Cerebellar cortex (tissue), 1 donor: ENCODE measurements around the gene CABLES1.
"Not testable (repeated sequence)": the region's sequence is repeated elsewhere in the genome, so short reads cannot be mapped to it uniquely, and the experiment has no call there.

Experiments
- DNase-seq: peaks from one replicate; pipeline ENCODE4 v3.0.0-alpha.2; 2015; ENCODE audit warnings: low spot score

The CABLES1 gene

GRCh38 chr18:23269068-23269467 lies 133.8 kb downstream of the CABLES1 start:
- DNase-seq, result not testable (repeated sequence)

GRCh38 chr18:23269928-23270327 lies 134.6 kb downstream of the CABLES1 start:
- DNase-seq, result no peak

DNA sequence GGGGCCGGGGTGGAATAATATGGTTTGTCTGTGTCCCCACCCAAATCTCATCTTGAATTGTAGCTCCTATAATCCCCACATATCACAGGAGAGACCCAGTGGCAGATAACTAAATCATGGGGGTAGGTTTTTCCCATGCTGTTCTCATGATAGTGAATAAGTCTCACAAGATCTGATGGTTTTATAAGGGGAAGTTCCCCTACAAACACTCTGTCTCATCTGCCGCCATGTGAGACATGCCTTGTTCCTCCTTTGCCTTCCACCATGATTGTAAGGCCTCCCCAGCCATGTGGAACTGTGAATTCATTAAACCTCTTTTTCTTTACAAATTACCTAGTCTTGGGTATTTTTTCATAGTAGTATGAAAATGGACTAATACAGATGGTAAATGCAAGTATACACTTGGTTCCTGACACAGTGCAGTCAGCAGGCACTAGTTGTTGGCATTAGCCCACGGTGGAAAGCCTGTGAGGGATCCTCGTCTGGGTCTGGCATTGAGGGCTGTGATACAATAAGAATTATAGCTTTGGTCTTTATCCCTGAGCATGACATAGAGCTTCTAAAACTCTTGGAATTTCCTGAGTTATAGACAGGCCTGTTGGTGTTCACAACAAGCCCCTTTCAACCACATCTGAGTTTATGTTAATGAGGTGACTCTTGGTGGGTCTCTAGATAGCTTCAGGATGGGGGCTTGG lies 135.8 kb downstream of the CABLES1 start:
- DNase-seq, result no peak

- no peak for DNase-seq
These were observed 137.4 kb downstream of the CABLES1 start for GRCh38 chr18:23272498-23273232.

- DNase-seq, result no peak
These were observed 138.2 kb downstream of the CABLES1 start for GRCh38 chr18:23273443-23273966.

DNA sequence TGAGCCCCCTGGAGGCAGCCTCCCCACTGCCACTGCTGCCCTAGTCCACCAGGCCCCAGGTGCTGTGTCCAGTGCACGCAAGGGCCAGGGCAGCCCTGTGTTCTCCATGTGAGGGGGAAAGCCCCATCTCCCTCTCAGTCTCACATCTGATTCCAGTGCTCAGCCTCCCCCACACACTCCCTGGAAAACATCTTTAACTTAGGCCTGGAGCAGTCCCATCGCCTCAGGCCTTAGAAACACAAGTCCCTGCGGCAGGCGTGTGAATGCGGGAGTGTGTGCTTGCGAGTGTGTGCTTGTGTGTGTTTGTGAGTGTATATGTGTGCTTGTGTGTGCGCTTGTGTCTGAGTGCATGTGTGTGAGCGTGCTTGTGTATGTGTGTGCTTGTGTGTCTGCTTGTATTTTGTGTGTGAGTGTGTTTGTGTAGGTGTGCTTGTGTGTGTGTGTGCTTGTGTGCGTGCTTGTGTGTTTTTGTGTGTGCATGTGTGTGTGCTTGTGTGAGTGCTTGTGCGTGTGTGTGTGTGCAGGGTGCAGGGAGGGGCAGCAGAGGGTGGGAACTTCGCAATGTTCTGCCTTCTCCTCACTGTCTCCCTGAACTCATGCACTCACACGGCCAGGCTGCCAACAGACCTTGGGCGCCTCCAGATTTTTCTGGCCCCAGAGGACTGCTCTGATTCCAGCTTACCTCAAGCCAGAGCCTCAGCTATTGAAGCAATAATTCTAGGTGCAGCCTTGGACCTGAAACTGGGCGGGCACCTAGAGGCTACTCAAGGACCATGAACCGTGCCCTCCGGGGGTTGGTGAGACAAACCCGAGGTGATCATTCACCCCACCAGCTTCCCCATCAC lies 139.6 kb downstream of the CABLES1 start:
- no peak for DNase-seq

DNA sequence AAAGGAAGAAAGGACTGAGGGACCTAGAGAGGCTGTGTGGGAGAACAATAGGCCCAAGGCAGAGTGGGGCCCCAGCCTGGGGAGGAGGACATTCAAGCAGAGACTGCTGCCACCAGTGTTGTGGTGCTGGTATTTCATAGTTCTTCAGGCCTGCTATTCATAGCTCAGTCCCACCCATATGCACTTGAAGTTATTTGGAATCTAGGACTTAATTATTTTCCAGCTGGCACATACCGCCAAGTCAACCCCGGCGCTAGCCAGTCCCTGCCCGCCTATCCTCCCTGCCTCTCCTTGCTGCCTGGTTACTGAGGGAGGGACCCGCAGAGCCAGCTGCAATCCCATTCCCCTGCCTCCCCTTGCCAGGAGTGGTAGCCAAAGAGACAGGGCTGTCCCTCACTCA lies 141.2 kb downstream of the CABLES1 start:
- DNase-seq, result no peak

- DNase-seq, result no peak
These were observed 142.1 kb downstream of the CABLES1 start for GRCh38 chr18:23277399-23277798.

GRCh38 chr18:23279931-23280330 lies 144.6 kb downstream of the CABLES1 start:
- DNase-seq, result no peak

- no peak for DNase-seq
These were observed 145.6 kb downstream of the CABLES1 start for GRCh38 chr18:23280844-23281243.

DNA sequence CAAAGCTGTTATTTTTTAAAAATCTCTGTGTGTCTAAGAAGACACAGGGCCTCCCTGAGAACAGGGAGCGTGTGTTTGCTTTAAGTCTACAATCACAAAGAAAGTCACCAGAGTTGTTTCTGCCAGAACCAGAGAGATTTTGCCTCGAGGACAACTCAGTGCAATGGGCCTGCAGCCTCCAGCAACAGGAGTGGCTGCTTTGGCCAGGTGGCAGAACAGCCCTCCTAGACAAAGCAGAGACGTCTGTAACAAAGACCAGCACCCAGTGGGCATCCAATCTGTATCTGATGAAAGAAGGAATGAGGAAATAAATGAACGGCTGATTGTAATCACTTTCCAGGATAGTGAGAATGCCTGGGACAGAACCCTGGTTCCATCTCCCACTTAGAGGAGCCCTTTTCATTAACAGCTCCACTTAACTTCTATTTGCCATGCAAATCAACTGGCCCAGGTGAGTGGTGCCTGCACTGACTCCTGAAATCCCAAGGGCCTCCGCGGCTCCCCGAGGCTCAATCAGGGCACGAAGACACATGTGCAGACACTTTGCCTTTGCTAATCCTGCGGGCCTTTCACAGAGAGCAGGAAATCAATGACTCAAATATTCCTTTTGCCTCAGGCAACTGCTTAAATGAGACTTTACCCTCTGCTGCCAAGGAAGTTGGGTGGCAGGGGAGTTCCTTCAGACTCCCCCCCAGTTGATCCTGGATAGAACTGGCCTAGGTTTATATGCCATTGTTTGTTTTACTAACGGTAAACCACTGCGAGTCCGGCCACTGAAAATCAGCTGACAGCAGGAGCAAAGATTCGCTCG lies 146.5 kb downstream of the CABLES1 start:
- DNase-seq, result no peak

- no peak for DNase-seq
These were observed 147.1 kb downstream of the CABLES1 start for GRCh38 chr18:23282437-23282781.

GRCh38 chr18:23283916-23284430 lies 148.7 kb downstream of the CABLES1 start:
- no peak for DNase-seq

- DNase-seq, result no peak
These were observed 149.3 kb downstream of the CABLES1 start for GRCh38 chr18:23284629-23285028.

DNA sequence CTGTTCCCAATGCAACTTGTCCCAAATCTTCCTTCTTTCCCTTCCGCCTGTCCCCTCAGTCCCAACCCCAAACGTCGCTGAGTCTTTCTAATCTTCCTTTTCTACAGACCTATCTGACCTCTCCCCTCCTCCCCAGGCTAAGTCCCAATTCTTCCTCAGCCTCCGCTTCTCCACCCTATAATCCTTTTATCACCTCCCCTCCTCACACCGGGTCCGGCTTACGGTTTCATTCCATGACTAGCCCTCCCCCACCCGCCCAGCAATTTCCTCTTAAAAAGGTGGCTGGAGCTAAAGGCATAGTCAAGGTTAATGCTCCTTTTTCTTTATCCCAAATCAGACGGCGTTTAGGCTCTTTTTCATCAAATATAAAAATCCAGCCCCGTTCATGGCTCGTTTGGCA lies 150.3 kb downstream of the CABLES1 start:
- not testable (repeated sequence) for DNase-seq

DNA sequence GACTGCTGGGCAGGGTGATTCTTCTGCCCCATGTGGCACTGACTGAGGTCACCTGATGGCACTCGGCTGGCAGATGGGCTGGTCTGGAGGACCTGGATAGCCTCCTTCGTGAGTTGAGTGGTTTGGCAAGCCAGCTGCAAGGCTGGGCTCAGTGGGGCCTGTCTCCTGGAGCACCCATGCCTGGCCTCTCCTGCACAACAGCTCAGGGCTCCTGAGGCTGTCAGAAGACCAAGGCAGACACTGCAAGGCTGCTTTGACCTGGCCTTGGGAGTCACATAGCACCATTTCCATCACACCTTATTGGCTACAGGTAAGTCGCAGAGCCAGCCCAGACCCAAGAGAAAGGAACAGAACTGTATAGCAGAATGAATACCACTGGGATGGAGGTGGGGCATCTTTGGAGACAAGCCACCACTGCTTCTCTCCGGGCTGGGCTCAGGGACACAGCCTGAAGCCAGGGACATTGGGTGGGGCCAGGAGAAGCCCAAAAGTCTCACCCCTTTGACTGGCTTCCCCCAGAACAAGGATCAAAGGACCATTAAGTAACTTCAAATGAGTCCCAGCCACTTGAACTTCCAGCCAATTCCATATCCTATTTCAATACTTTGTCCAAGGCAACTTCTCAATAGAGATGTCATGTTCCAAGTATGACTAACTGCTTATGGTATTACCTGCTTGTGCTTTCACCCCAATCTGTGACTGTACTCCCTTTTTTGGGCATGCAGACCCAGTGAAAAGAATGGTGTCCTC lies 156.3 kb downstream of the CABLES1 start:
- DNase-seq, result no peak

DNA sequence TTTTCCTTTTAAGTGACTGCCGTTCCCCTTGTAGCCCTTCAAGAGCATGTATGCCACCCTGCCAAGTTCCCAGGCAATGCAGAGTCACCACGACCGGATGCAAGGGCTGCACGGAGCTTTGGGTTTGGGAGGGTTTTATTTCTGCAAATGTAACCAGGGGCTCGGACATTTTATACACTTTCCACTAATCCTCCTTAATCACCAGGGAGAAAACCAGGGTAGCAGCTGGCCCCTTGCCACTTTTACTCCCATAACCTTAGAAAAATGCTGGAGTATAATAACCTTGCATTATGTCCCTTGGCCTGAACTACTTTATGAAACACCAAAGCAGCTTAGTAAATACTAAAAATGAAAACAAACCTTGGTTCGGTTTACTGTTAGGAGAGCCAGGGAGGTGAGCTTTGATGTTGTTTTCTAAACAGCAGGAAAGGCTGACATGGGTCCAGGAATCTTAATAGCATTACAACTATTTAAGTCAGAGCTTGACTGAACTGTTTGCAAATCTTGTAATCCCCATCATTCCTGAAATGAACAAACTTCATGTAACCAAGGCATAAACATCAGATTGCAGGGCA lies 165.0 kb downstream of the CABLES1 start:
- DNase-seq, result no peak

DNA sequence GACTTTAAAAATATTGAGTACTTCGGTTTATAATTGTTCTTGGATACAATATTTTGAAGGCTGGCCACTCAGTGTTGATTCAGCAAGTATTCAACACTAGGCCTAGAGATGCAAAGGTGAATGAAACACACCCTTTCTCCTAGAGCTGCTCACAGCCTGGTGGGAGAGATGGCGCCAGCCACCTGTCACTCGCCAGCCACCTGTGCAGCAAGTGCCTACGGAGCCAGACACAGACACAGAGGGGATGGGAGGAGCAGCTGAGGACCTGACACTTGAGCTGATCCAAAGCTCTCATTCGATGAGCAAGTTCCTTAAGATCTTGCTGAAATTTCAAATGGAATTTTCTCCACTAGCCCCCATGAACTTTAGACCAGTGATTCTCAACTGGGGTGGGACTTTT lies 166.7 kb downstream of the CABLES1 start:
- peak; percentile 69 for DNase-seq

GRCh38 chr18:23302511-23302850 lies 167.2 kb downstream of the CABLES1 start:
- DNase-seq, result no peak

DNA sequence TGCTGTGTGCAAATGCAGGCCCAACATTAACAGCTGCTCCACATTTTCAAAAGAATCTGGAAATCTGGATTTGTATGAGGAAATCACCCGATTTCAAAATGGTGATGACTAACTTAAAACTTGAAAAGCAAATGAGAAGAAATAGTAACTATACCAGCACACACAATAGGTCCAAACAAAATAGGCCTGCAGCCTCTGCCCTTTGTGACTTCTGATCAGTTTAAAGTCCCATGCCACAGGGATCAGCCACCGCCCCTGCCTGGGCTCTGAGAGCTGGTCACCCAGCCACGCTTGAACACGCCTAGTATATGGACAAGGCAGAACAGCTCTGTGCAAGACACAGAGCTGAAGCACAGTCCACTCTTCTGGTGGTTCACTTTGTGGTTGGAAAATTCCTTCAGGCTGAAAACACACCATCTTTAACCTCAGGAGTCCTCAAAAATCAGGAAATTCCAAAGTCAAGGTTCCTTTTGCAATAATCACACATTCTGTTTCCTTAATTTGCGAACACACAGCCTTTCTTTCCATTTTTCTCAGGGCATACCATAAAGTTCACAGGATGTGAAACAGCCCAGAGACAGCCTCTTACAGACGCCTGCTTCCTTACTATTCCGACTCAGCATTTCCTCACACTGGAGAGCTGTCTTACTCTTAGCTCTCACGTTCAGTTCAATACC lies 167.7 kb downstream of the CABLES1 start:
- DNase-seq, result no peak
